Smooth muscle cell (in vitro differentiated cells): Measurements from ENCODE around the gene C5orf46. TPM values are rescaled to one million over a fixed set of nuclear protein-coding genes. Genes with fewer than 3 reads are reported as not detected.
"Not testable (repeated sequence)": the region's sequence is repeated elsewhere in the genome, so short reads cannot be mapped to it uniquely, and the experiment has no call there.

Source experiments
- DNase-seq: peaks from one replicate; lab custom pipeline; 2025; ENCODE audit not compliant: unreplicated experiment; lab: John Stamatoyannopoulos, UW
- H2AFZ ChIP-seq: fragments of 200-600 bp; sonication (generic); 2 replicates; pipeline ENCODE4 v1.6.0; 2016; ENCODE audit warnings: antibody characterized with exemption, low read depth, mild to moderate bottlenecking
- H3F3A ChIP-seq: fragments of 200-600 bp; sonication (generic); 2 replicates; pipeline ENCODE4 v1.6.0; 2017; ENCODE audit warnings: antibody characterized with exemption, low read depth
- H3K27ac ChIP-seq: fragments of 200-600 bp; sonication (generic); 2 replicates; pipeline ENCODE4 v1.5.1; 2016; ENCODE audit warnings: low read depth, mild to moderate bottlenecking
- H3K27me3 ChIP-seq: fragments of 200-600 bp; sonication (generic); 2 replicates; pipeline ENCODE4 v1.6.1; 2016; ENCODE audit warnings: low read depth, mild to moderate bottlenecking
- H3K36me3 ChIP-seq: fragments of 200-600 bp; sonication (generic); 2 replicates; pipeline ENCODE4 v1.5.1; 2016; ENCODE audit warnings: low read depth
- H3K4me1 ChIP-seq: fragments of 200-600 bp; sonication (generic); 2 replicates; pipeline ENCODE4 v1.5.1; 2016; ENCODE audit warnings: low read depth
- H3K4me2 ChIP-seq: fragments of 200-600 bp; sonication (generic); 2 replicates; pipeline ENCODE4 v1.6.0; 2016; ENCODE audit warnings: mild to moderate bottlenecking
- H3K4me3 ChIP-seq: fragments of 200-600 bp; sonication (generic); 2 replicates; pipeline ENCODE4 v1.5.1; 2016; ENCODE audit warnings: mild to moderate bottlenecking
- H3K79me2 ChIP-seq: fragments of 200-600 bp; sonication (generic); 2 replicates; pipeline ENCODE4 v1.6.0; 2016; ENCODE audit warnings: low read depth, mild to moderate bottlenecking
- H3K9ac ChIP-seq: fragments of 200-600 bp; sonication (generic); 2 replicates; pipeline ENCODE4 v1.6.0; 2016; ENCODE audit warnings: low read depth
- H3K9me3 ChIP-seq: fragments of 200-600 bp; sonication (generic); replicated peaks from 2 replicates; pipeline ENCODE4 v1.5.1; 2016; ENCODE audit warnings: low read depth
- H4K20me1 ChIP-seq: fragments of 200-600 bp; sonication (generic); 2 replicates; pipeline ENCODE4 v1.6.0; 2016; ENCODE audit warnings: low read depth
- WGBS: methylation state at CpG from one replicate; pipeline ENCODE4 v1.1.7; 2016; ENCODE audit warnings: low lambda C conversion rate; 5-methylcytosine and 5-hydroxymethylcytosine counted together
- polyA plus RNA-seq: library from polyadenylated mRNA; unstranded; fragments of >200 nt; fragmentation: Nextera tagmentation; extraction: Ambion mirVana; gene quantifications from 2 replicates; pipeline ENCODE4 v1.2.1, GENCODE V29; 2016
- total RNA-seq: library from RNA; depleted of rRNA; stranded (reverse); fragments of >200 nt; gene quantifications from 2 replicates; pipeline ENCODE4 v1.2.3, GENCODE V29; 2014
- TF ChIP-seq, protein P1 (sequence below): fragments of 200-600 bp; sonication (generic); IDR thresholded peaks from 2 replicates; pipeline ENCODE4 v1.5.1; 2017; ENCODE audit warnings: borderline replicate concordance, mild to moderate bottlenecking, antibody characterized with exemption; ENCODE audit not compliant: insufficient read depth, poor library complexity, severe bottlenecking

Gene C5orf46
- total RNA-seq (15.1 and 27.1 TPM in 2 replicates), polyA plus RNA-seq (10.2 and 43.3 TPM in 2 replicates)

- Histone ChIP-seq H3K4me3 (peak within 1 kb of the TSS; percentile 3), H3K79me2 (no peaks in the 10 kb centered on the region), H3F3A (peaks cover 4% of the 10 kb centered on the region), H3K27ac (peak within 1 kb of the TSS; percentile 92), H3K9me3 (no peaks in the 10 kb centered on the region), H3K27me3 (no peaks in the 10 kb centered on the region), H3K9ac (peak within 1 kb of the TSS; percentile 70), H4K20me1 (no peaks in the 10 kb centered on the region), H3K4me1 (no peaks in the 10 kb centered on the region), H3K4me2 (peak within 1 kb of the TSS; percentile 73), H2AFZ (peak within 1 kb of the TSS; percentile 16), H3K36me3 (no peaks in the 10 kb centered on the region)
- DNase-seq, result no peak
- TF ChIP-seq, protein P1, sequence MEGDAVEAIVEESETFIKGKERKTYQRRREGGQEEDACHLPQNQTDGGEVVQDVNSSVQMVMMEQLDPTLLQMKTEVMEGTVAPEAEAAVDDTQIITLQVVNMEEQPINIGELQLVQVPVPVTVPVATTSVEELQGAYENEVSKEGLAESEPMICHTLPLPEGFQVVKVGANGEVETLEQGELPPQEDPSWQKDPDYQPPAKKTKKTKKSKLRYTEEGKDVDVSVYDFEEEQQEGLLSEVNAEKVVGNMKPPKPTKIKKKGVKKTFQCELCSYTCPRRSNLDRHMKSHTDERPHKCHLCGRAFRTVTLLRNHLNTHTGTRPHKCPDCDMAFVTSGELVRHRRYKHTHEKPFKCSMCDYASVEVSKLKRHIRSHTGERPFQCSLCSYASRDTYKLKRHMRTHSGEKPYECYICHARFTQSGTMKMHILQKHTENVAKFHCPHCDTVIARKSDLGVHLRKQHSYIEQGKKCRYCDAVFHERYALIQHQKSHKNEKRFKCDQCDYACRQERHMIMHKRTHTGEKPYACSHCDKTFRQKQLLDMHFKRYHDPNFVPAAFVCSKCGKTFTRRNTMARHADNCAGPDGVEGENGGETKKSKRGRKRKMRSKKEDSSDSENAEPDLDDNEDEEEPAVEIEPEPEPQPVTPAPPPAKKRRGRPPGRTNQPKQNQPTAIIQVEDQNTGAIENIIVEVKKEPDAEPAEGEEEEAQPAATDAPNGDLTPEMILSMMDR, result no peak
- WGBS, result 62% methylated on average over 8 of the region's 8 CpGs
Observed at GRCh38 chr5:147906326-147907095, at the start of gene C5orf46. TSS of gene C5orf46 (minus strand) at chr5:147906538. CDS start at chr5:147906501, 37 bp downstream.

DNA sequence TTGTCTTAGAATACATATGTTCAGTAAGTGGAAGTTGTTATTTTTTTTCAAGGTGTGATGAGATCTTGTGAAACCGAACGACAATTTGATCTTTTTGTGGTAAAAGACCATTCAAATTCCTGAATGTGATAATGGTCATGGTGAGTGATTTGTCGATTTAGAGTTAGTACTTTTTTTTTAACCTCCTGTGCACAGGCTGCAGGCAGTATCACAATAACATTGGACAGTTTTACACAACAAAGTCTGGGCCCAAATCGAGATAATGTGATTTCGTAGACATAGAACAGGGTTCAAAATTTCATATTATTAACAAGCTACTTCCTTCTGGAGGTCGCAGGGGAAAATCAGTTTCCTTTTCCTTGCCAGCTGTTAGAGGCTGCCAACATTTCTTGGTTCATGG lies 48.6 kb upstream of the C5orf46 start:
- TF ChIP-seq, protein P1, result no peak

DNA sequence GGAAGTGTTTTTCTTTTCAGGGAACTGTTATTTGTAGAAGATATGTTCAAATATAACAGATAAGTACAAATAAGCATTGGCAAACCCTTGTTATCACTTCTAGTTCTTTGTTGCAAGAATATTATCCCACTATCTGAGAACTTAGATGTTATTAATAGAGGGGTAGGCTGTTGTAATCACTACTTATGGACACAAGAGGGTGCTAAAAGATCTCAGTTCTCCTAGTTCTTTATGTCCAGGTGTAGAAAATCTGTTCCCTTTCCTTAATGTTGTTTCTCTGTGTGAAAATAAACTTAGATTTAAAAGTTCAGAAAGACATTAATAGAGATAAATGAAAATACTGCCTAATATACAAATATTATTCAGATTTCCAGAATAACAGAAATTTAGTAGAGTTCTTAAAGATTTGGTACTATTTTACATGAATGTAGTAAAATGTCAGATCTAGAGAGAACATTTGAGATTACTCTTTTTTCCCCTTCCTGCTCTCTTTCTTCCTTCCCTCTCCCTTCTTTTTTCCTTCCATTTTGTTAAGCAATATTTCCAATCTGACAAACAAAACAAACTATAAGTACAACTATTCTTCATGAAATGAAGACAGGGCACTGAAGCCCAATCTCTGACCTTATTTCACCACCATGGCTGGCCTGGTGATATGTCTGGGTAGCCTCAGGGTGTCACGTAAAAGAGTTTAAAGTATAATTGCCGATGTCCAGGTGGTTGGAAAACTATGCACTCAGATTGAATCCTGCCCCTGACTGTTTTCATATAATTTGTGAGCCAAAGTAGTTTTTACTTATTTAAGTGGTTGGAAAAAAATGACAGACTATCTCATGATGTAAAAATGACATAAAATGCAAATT lies 43.6 kb upstream of the C5orf46 start:
- WGBS, result 62% methylated on average over 2 of the region's 2 CpGs

More for the DNA sequence above, 48.6 kb upstream of the C5orf46 start:
- H3K9me3 ChIP-seq, result no peaks in the 10 kb centered on the region
- H3F3A ChIP-seq, result no peaks in the 10 kb centered on the region
- H3K4me1 ChIP-seq, result no peaks in the 10 kb centered on the region
- no peaks in the 10 kb centered on the region for H4K20me1 ChIP-seq
- no peaks in the 10 kb centered on the region for H3K27me3 ChIP-seq
- no peak overlapping the region for H2AFZ ChIP-seq
- no peaks in the 10 kb centered on the region for H3K36me3 ChIP-seq
- DNase-seq, result no peak
- no peak overlapping the region for H3K4me2 ChIP-seq
- no peak overlapping the region for H3K4me3 ChIP-seq
- H3K9ac ChIP-seq, result no peak overlapping the region
- H3K79me2 ChIP-seq, result no peaks in the 10 kb centered on the region
- 79% methylated on average over 6 of the region's 6 CpGs for WGBS
- no peak overlapping the region for H3K27ac ChIP-seq

GRCh38 chr5:147946658-147947274 lies 40.4 kb upstream of the C5orf46 start:
- Histone ChIP-seq H3K27ac (peak overlapping the region; percentile 54), H2AFZ (peak overlapping the region; percentile 91), H3K4me3 (peak overlapping the region; percentile 57), H3K4me2 (peak overlapping the region; percentile 88), H3K9ac (peak overlapping the region; percentile 57)
- H3K4me1 ChIP-seq, H3K9me3 ChIP-seq, H3K27me3 ChIP-seq, H3K79me2 ChIP-seq, DNase-seq, H3F3A ChIP-seq, H3K36me3 ChIP-seq, H4K20me1 ChIP-seq: not testable (repeated sequence)
- 10% methylated on average over 24 of the region's 25 CpGs for WGBS

More for the DNA sequence above, 43.6 kb upstream of the C5orf46 start:
- H3F3A ChIP-seq, result no peaks in the 10 kb centered on the region
- H3K4me2 ChIP-seq, result no peak overlapping the region
- DNase-seq, result no peak
- peaks cover 5% of the 10 kb centered on the region for H3K4me1 ChIP-seq
- TF ChIP-seq, protein P1, result peak; percentile 75
- no peaks in the 10 kb centered on the region for H3K79me2 ChIP-seq
- no peaks in the 10 kb centered on the region for H4K20me1 ChIP-seq
- no peaks in the 10 kb centered on the region for H3K9me3 ChIP-seq
- no peaks in the 10 kb centered on the region for H3K36me3 ChIP-seq
- no peak overlapping the region for H2AFZ ChIP-seq
- no peaks in the 10 kb centered on the region for H3K27me3 ChIP-seq
- H3K9ac ChIP-seq, result no peak overlapping the region
- no peak overlapping the region for H3K4me3 ChIP-seq
- H3K27ac ChIP-seq, result peak overlapping the region; percentile 35
